Peyer's patch (tissue), 4 donors: ENCODE measurements around the gene TMBIM4. TPM values are rescaled to one million over a fixed set of nuclear protein-coding genes. Genes with fewer than 3 reads are reported as not detected.

Experiments used
- DNase-seq, 3 donors: peaks; one replicate each; pipeline ENCODE4 v3.0.0-alpha.2; 2017 to 2019
- H3K27ac ChIP-seq, 4 donors: fragments of 200-600 bp; sonication (generic); one replicate each; pipeline ENCODE4 v1.5.1; 2016 to 2019
- H3K27me3 ChIP-seq, 2 donors: fragments of 200-600 bp; sonication (generic); one replicate each; pipeline ENCODE4 v1.5.1; 2019
- H3K36me3 ChIP-seq, 3 donors: fragments of 200-600 bp; sonication (generic); one replicate each; pipeline ENCODE4 v1.5.1; 2016 to 2019
- H3K4me1 ChIP-seq, 4 donors: fragments of 200-600 bp; sonication (generic); one replicate each; pipeline ENCODE4 v1.5.1; 2016 to 2019
- H3K4me3 ChIP-seq, 4 donors: fragments of 200-600 bp; sonication (generic); 1 replicate in 3 of 4; 2 replicates in 1 of 4; pipeline ENCODE4 v1.5.1; 2016 to 2019; ENCODE audit warnings: mild to moderate bottlenecking in 1 of 4
- H3K9me3 ChIP-seq, 4 donors: fragments of 200-600 bp; sonication (generic); one replicate each; pipeline ENCODE4 v1.5.1; 2016 to 2019; ENCODE audit warnings: mild to moderate bottlenecking in 1 of 4
- CTCF ChIP-seq, 6 experiments: fragments of 450-650 bp in 4 of 6; fragments of 200-600 bp in 2 of 6; sonication (generic) in 1 of 6; IDR thresholded peaks; one replicate each; pipeline ENCODE4 v1.5.1; 2017 to 2019; ENCODE audit warnings: antibody characterized with exemption in 6 of 6, mild to moderate bottlenecking in 3 of 6, moderate library complexity in 1 of 6
- POLR2A ChIP-seq, 2 donors: fragments of 450-650 bp; IDR thresholded peaks; one replicate each; pipeline ENCODE4 v1.5.1; 2017; ENCODE audit warnings: antibody characterized with exemption in 2 of 2, mild to moderate bottlenecking in 2 of 2, moderate library complexity in 2 of 2
- total RNA-seq, 4 donors: library from RNA; depleted of rRNA; stranded (reverse); fragments of >200 nt; gene quantifications; one replicate each; pipeline ENCODE4 v1.1.0, GENCODE V29; 2016

The TMBIM4 gene
- total RNA-seq, 4 donors from 2014 or later = 57.9 to 173 (median 70.7) TPM

- DNase-seq = no peak
- Histone ChIP-seq H3K27ac (peak overlapping the region; percentile 68 to 80 (median 75)), H3K27me3 (no peaks in the 10 kb centered on the region), H3K4me3 (peak overlapping the region; percentile 66 to 79 (median 74)), H3K4me1 (peaks cover 0 to 23% (median 4%) of the 10 kb centered on the region in 4 donors), H3K36me3 (peaks cover 0 to 18% (median 0%) of the 10 kb centered on the region in 3 donors), H3K9me3 (no peaks in the 10 kb centered on the region)
- TF ChIP-seq CTCF (IDR thresholded peaks at IDR 0.05) (no peak), POLR2A (IDR thresholded peaks at IDR 0.05) (no peak)
Measured at GRCh38 chr12:66131067-66131688, 38.6 kb downstream of the TMBIM4 start.

GRCh38 chr12:66130267-66131066 is 39.3 kb downstream of the TMBIM4 start, which contains the start of gene LLPH:
LLPH (minus strand) TSS chr12:66130750; CDS start chr12:66129106, 1,644 bp downstream.
- H3K27ac ChIP-seq = peak within 1 kb of the TSS; percentile 68 to 80 (median 75)
- H3K4me3 ChIP-seq = peak within 1 kb of the TSS; percentile 66 to 79 (median 74)
- TF ChIP-seq CTCF (IDR thresholded peaks at IDR 0.05) (no peak), POLR2A (IDR thresholded peaks at IDR 0.05) (peak; percentile 66 to 68)
- no peaks in the 10 kb centered on the region for H3K9me3 ChIP-seq
- no peaks in the 10 kb centered on the region for H3K27me3 ChIP-seq
- H3K4me1 ChIP-seq = peaks cover 0 to 23% (median 4%) of the 10 kb centered on the region in 4 donors
- H3K36me3 ChIP-seq = peaks cover 0 to 25% (median 0%) of the 10 kb centered on the region in 3 donors
- DNase-seq = peak; percentile 90 to 96 (median 93)

GRCh38 chr12:66129934-66130266 is 39.9 kb downstream of the TMBIM4 start:
- peak overlapping the region; percentile 66 to 79 (median 74) for H3K4me3 ChIP-seq
- TF ChIP-seq CTCF (IDR thresholded peaks at IDR 0.05) (no peak), POLR2A (IDR thresholded peaks at IDR 0.05) (no peak)
- peaks cover 0 to 23% (median 4%) of the 10 kb centered on the region in 4 donors for H3K4me1 ChIP-seq
- H3K36me3 ChIP-seq = peaks cover 0 to 31% (median 0%) of the 10 kb centered on the region in 3 donors
- H3K27ac ChIP-seq = peak overlapping the region in 3 of 4 donors; percentile 68 to 75 (median 75)
- no peaks in the 10 kb centered on the region for H3K27me3 ChIP-seq
- no peak for DNase-seq
- no peaks in the 10 kb centered on the region for H3K9me3 ChIP-seq

- Histone ChIP-seq H3K9me3 (no peaks in the 10 kb centered on the region), H3K27me3 (no peaks in the 10 kb centered on the region), H3K4me3 (no peak overlapping the region), H3K4me1 (peaks cover 0 to 23% (median 4%) of the 10 kb centered on the region in 4 donors), H3K27ac (no peak overlapping the region), H3K36me3 (peaks cover 0 to 52% (median 0%) of the 10 kb centered on the region in 3 donors)
- TF ChIP-seq POLR2A (IDR thresholded peaks at IDR 0.05) (no peak), CTCF (IDR thresholded peaks at IDR 0.05) (no peak)
- no peak for DNase-seq
Measured at GRCh38 chr12:66127650-66128049, 42.1 kb downstream of the TMBIM4 start.

- Histone ChIP-seq H3K4me3 (no peak overlapping the region), H3K4me1 (no peaks in the 10 kb centered on the region), H3K36me3 (peaks cover 0 to 30% (median 0%) of the 10 kb centered on the region in 3 donors), H3K27me3 (no peaks in the 10 kb centered on the region), H3K27ac (no peak overlapping the region), H3K9me3 (no peaks in the 10 kb centered on the region)
- TF ChIP-seq CTCF (IDR thresholded peaks at IDR 0.05) (no peak), POLR2A (IDR thresholded peaks at IDR 0.05) (no peak)
- DNase-seq = no peak
Measured at GRCh38 chr12:66120477-66120876, 49.3 kb downstream of the TMBIM4 start.
